Epidermal melanocyte (primary cell): ENCODE measurements around the gene TTC7B.

Source experiments
- DNase-seq: peaks from one replicate; pipeline ENCODE4 v3.0.0; 2011; ENCODE audit warnings: low spot score; ENCODE audit not compliant: insufficient read length

The TTC7B gene

GRCh38 chr14:90805662-90806540, 10.3 kb downstream of the TTC7B start:
- DNase-seq, result no peak

- DNase-seq, result no peak
These were observed 11.2 kb downstream of the TTC7B start for GRCh38 chr14:90805084-90805391.

DNA sequence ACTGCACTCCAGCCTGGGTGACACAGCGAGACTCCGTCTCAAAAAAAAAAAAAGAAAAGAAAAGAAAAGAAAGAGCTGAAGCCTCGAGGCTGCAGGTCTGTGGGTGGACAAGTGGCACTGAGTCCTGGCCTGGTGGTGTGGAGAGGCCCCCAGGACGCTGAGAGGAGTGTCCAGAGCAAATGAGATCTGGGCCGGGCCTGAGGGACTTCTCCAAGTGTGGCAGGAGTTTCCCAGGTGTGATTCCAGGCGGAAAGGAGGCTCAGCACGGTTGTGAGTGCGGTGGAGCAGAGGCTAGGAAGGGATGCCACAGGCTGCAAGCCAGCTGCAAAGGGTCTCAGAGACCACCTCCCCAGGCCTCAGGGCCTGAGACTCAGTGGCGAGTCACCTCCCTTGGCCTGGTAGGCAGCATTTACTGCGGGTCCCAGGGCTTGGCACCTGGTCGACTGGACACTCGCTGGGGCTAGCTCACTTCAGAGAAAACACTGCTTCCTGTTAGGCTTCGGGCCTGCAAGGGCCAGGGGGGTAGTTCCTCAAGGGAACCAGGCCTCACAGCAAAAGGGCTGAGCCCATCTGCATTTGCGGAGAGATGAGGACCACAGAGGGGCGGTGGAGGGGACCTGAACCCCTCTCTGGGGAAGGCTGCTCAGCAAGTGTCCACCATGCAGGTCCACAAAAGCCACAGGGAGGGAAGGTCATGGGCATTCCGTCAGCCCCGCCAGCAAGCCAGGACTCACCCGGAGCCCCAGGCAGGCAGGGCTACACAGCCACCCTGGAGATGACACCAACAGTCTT, 11.7 kb downstream of the TTC7B start:
- DNase-seq, result no peak

GRCh38 chr14:90803249-90803648, 13.0 kb downstream of the TTC7B start:
- DNase-seq, result no peak

- DNase-seq, result no peak
These were observed 16.8 kb downstream of the TTC7B start for GRCh38 chr14:90799420-90799819.

DNA sequence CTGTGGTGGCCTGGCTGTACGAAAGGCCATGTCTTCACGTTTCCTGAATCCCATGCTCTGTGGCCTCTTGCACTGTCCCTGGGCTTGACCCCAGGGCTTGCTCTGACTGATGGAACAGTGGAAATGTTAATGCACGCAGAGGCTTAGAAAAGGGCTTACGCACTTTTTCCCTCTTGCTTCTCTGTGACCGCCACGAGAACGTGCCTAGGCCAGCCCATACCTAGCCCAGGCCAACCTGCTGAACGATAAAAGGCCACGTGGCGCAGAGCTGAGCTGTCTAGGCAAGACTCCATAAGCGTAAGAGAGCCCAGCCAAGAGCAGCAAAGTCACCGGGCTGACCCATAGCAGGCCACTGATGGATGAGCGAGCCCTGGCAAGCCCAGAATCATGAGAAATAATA, 18.3 kb downstream of the TTC7B start:
- no peak for DNase-seq

- no peak for DNase-seq
These were observed 18.8 kb downstream of the TTC7B start for GRCh38 chr14:90797451-90797850.

- no peak for DNase-seq
These were observed 19.9 kb downstream of the TTC7B start for GRCh38 chr14:90796329-90796728.

- no peak for DNase-seq
These were observed 20.5 kb downstream of the TTC7B start for GRCh38 chr14:90795744-90796143.

- DNase-seq, result no peak
These were observed 24.7 kb downstream of the TTC7B start for GRCh38 chr14:90791486-90791885.

DNA sequence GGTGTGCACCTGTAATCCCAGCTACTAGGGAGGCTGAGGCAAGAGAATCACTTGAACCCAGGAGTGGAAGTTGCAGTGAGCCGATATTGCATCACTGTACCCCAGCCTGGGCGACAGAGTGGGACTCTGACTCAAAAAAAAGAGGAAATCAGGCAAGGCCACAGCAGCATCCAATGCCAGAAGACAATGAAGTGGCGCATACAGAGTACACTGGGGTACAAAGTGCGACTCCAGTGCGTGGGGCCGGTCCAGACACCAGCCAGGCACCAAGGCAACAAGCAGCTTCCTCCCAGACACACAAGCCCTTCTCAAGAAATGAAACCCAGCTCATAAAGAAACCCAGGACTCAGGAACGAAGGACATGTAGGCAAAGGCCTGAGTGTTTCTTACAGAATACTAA, 28.2 kb downstream of the TTC7B start:
- DNase-seq, result no peak

GRCh38 chr14:90785876-90786450, 30.3 kb downstream of the TTC7B start:
- DNase-seq, result no peak

- DNase-seq, result no peak
These were observed 30.8 kb downstream of the TTC7B start for GRCh38 chr14:90785471-90785870.

GRCh38 chr14:90784621-90785270, 31.5 kb downstream of the TTC7B start:
- no peak for DNase-seq

GRCh38 chr14:90783344-90783743, 32.9 kb downstream of the TTC7B start:
- no peak for DNase-seq

DNA sequence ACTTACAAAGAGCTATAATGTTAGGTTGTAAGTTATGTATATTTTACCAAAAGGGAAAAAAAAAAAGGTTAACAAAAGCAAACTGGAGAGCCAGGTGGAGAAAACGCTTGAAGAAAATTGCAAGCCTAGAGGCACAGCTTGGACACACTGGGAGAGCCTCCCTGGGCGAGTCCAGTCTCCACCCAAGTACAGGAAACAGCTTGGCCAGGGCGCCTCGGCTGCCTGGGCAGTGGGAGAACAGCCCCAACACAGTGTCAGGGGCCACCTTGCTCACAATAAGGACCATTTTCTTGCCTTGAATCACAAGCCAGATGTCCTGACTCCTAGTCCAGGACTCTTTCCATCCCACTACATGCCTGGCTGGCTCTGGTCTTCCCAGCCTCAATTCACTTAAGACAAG, 33.3 kb downstream of the TTC7B start:
- no peak for DNase-seq

GRCh38 chr14:90781876-90782275, 34.4 kb downstream of the TTC7B start:
- DNase-seq, result no peak

DNA sequence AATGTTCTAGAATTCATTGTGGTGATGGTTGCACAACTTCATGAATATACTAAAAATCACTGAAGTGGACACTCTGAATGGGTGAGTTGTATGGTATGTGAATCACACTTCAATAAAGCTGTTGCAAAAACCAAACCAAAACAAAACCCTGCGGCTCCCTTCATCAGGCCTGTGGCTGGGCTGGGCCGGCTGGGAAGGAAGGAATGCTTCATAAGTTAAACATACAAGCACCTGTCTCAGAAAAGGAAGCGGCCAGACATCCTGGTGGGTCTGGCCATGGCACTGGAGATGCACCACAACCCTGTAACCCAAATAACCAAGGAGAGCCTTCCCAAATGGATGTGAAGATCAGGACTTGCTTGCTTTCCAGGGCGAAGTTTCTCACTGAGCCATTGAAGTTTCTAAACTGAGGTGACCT, 34.9 kb downstream of the TTC7B start:
- DNase-seq, result no peak

DNA sequence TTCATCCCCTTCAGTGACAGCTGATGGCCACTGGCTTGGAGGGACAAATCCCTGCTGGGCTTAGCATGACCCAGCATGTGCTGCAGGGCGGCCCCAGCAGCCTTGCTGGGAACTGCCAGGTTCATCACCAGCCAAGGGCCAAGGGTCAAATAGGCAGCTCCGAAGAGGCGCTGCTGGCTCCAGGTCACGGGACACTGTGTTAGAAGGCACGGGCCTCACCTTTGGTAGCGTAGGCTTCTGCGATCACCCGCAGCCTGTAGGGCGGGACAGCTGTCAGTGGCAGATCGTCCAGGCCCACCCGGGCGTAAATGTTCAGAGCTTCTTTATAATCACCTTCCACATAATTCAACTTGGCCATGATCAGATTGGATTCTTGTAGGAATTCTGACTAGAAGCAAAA, 35.7 kb downstream of the TTC7B start:
- no peak for DNase-seq

GRCh38 chr14:90778571-90779255, 37.5 kb downstream of the TTC7B start:
- DNase-seq, result no peak

DNA sequence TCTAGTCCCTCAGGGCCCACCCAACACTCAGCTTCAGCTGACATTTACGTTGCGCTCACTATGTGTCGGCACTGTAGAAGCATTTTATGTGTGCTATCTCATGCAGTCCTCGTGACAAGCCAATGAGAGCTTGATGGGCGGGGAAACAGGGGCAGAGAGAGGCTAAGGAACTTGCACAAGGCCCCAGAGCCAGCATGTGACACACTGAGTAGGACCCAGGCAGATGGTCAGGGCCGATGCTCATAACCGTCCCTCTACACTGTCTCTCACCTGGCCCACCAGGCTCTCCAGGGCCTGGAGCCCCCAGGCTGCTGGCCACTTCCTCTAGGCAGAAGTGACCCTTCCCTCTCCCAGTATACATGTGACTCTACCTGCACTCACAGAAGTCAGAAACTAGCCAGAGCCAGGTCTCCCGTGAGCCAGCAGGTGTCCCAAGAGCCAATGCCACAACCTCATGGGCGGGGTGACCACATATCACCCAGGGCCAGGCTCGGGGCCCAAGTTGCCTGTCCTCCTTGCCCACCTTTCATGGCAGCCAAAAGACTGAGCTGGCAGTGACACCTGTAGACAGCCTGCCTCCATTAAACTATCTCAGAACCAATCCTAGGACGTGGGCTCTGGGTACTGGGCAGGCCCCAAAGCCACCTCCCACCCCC, 38.3 kb downstream of the TTC7B start:
- DNase-seq, result no peak
